LNCAP (cell line): Measurements from ENCODE around the gene AATK.

Experiments
- TF ChIP-seq, protein P1 (sequence below): fragments of 450-650 bp; IDR thresholded peaks from 2 replicates; pipeline ENCODE4 v1.5.1; 2017; ENCODE audit warnings: mild to moderate bottlenecking

AATK gene

DNA sequence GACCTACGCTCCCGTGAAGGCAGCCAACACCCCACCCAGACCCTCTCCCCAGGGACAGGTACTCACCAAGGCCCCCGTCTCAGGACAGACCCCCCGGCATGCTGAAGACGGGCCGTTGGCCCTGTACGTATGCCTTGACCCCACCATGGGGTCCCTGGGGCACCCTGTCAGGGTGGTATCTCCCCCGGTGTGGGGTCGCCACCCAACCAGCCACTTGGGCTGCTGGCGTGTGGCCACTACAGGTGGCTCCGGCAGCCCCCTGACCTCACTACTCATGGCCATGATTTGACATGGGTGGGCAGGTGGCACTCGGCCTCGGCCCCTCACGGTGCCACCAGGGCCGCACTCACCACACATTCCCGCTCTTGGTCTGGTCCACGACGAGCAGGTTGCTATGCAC, 41.6 kb downstream of the AATK start:
- TF ChIP-seq, protein P1, sequence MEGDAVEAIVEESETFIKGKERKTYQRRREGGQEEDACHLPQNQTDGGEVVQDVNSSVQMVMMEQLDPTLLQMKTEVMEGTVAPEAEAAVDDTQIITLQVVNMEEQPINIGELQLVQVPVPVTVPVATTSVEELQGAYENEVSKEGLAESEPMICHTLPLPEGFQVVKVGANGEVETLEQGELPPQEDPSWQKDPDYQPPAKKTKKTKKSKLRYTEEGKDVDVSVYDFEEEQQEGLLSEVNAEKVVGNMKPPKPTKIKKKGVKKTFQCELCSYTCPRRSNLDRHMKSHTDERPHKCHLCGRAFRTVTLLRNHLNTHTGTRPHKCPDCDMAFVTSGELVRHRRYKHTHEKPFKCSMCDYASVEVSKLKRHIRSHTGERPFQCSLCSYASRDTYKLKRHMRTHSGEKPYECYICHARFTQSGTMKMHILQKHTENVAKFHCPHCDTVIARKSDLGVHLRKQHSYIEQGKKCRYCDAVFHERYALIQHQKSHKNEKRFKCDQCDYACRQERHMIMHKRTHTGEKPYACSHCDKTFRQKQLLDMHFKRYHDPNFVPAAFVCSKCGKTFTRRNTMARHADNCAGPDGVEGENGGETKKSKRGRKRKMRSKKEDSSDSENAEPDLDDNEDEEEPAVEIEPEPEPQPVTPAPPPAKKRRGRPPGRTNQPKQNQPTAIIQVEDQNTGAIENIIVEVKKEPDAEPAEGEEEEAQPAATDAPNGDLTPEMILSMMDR: no peak

DNA sequence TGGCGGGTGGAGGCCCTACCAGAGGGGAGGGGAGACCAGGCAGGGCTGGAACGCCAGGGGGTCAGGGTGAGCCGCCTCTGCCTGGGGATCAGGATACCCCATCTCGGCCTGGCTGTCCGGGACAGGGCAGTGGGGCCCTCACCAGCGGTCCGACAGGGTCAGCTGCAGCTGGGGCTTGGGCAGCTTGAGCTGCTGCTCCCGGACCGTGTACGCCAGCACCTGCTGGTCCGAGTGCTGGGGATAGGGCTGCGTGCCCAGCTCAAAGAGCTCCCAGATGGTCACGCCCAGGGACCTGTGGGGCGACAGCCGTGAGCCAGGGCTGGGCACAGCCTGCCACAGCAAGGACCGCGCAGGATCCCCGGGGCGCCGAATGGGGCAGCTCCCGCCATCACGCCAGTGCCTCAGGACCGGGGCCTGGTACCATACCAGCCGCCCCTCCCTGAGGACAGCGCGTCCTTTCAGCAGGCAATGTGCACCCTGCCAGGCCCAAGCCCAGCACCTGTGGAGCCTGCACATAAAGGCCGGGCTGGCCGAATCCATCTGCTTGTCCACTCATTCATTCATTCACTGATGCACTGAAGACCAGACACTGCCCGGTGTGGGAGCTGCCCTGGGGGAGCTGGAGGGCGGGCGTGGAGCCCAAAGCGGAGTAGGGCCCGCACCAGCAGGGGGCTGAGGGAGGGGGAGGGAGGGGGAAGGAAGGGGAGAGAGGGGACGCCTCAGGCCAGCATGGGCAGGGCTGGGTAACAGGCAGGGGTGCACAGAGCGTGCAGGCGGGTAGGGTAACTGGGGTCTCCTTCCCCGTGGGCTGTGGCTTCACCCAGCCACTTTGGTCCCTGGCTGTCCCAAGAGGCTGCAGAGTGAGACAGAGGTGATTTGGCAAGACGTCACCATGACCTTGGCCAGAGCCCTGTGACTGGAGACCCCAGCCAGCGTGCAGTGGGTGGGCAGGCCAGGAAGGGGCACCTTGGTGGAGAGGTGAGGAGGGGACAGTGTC, 42.7 kb downstream of the AATK start:
- TF ChIP-seq, protein P1: no peak

GRCh38 chr17:81121841-81122733, 43.9 kb downstream of the AATK start:
- TF ChIP-seq, protein P1: no peak

DNA sequence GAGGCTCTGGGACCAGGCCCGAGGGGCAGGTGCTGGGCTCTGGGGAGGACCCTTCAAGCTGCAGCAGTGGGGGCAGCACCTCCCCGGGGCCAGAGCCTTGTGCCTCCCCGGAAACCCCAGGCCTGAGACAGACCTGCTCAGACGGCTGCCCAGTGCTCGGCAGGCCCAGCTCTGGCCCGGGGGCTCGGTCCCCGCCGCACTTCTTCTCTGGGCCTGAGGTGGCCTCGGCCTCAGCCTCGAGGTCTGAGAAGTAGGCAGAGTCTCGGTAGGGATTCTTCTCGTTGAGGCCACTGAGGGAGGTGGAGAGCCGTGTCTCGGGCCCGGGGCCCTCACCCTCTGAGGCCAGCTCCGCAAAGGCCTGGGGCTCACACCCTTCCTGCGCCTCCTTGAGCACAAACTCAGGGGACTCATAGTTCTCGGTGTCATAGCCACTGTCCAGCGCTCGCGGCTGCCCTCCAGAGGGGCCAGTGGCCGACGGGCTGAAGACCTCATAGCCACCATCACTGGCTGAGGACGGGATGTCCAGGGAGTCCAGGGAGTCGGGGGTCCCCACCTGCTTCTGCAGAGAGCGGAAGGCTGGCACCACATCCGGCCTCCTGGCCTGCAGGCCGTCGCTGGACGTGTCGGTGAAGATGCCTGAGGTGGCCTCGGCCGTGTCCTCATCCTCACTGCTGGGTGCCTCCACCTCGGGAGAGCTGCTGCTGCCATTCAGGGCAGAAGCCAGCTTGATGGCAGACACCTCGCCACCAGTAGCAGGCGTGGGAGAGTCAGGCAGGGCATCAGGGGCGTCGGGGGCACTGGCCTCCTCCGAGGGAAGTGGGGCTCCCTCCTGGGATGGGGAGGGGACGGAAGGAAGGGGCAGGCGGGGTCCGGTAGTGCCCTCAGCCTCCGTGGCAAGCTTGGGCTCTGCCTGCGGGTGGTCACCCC, 45.1 kb downstream of the AATK start:
- TF ChIP-seq, protein P1: no peak

- TF ChIP-seq, protein P1: peak; percentile 37; the same call in 1 of the 2 replicates
Measured at GRCh38 chr17:81120149-81120484, 45.9 kb downstream of the AATK start.

DNA sequence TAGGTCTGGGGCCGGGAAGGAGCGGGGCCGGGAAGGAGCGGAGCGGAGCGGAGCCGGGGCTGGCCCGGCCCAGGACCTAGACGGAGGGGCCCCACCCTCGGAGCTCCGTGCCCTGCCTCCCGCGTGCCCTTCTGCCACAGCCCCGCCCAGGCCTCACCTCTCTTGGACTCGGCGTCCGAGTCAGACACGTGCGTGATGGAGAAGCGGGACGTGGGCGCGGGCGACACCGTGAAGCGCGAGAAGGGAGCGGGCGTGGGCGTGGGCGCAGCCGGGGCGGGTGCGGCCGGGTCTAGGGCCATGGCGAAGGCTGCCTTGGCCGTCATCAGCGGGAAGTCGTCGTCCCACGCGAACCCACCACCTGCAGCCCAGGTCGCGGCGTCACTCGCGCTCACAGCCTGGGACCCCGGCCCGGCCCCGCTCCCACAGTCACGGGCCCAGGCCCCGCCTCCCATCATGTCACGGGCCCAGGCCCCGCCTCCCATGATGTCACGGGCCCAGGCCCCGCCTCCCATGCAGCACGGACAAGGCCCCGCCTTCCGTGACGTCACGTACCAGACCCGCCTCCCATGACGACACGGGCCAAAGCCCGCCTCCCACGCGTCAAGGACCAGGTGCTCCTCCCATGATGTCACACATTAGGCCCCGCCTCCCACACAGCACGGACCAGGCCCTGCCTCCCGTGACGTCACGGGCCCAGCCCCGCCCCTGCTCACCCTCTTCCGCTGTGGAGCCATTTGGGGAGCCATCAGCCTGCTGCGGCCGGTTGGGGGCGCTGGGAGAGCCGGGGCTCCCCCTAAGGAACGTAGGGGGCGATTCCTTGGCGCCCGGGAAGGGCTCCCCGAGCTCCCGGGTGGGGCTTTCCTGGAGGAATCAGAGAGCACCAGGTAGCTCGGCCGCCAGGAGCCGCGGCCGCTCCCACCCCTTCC, 46.5 kb downstream of the AATK start:
- TF ChIP-seq, protein P1: peak; percentile 69
